HG02763 (cell line): Measurements from ENCODE around the gene IFITM2.
"Not testable (repeated sequence)": the region's sequence is repeated elsewhere in the genome, so short reads cannot be mapped to it uniquely, and the experiment has no call there.

ENCODE experiments used
- ATAC-seq: cut with Tn5 transposase; IDR thresholded peaks from one replicate; pipeline ENCODE4 v1.9.1; 2021; ENCODE audit warnings: mild to moderate bottlenecking, moderate library complexity; ENCODE audit not compliant: unreplicated experiment

The IFITM2 gene

DNA sequence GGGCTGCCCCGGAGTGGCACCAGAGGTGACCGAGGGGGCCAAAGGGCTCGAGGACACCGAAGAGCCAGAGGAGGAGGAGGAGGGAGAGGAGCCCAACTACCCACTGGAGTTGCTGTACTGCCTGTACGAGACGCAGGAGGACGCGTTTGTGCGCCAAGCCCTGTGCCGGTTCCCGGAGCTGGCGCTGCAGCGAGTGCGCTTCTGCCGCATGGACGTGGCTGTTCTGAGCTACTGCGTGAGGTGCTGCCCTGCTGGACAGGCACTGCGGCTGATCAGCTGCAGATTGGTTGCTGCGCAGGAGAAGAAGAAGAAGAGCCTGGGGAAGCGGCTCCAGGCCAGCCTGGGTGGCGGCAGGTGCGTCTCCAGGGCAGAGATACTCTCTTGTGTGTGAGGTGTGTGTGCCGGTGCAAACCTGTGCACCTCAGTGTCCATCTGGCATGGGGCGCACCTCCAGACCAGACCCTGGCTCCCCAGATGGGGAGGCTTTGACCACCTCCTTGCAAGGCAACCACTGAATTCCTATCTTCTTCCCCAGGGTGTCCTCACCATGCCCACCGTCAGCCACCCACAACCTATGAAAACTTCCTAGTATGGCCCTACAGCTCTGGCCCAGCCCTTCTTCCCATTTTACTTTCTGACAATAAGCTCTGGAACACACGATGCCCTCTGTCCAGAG, 26.0 kb upstream of the IFITM2 start:
- no peak for ATAC-seq

GRCh38 chr11:282171-282570, 25.4 kb upstream of the IFITM2 start:
- no peak for ATAC-seq

DNA sequence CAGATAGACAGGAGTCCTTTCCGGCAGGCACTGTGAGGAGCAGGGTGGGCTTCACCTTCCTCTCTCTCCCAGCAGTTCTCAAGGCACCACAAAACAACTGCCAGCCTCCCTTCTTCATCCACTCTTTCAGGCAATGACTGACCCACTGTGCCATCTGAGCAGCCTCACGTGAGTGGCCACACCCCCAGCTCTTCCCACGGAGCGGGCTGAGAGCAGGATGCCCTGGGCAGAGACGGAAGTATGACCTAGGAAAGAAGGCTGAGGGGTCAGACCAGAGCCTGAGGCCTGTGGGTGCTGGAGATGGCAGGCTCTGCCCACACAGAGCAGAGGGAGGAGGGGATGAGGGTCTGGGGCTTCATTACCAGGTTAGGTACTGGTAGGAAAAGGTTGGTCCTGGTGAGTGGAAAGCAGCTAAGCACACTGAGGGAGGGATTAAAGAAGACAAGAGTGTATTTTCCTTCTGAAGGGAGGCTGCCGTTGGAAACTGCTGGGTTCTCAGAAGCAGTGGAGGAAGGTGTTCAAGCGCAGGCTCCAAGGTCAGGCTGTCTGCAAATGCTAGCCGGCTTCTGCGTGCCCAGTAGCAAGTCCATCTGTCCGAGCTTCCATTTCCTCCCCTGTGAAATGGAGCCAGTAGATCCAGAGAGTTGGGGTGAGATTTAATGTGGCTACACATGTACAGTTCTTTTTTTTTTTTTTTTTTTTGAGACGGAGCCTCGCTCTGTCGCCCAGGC, 24.8 kb upstream of the IFITM2 start:
- ATAC-seq = no peak

- no peak for ATAC-seq
Measured at GRCh38 chr11:283405-284104, 24.1 kb upstream of the IFITM2 start.

DNA sequence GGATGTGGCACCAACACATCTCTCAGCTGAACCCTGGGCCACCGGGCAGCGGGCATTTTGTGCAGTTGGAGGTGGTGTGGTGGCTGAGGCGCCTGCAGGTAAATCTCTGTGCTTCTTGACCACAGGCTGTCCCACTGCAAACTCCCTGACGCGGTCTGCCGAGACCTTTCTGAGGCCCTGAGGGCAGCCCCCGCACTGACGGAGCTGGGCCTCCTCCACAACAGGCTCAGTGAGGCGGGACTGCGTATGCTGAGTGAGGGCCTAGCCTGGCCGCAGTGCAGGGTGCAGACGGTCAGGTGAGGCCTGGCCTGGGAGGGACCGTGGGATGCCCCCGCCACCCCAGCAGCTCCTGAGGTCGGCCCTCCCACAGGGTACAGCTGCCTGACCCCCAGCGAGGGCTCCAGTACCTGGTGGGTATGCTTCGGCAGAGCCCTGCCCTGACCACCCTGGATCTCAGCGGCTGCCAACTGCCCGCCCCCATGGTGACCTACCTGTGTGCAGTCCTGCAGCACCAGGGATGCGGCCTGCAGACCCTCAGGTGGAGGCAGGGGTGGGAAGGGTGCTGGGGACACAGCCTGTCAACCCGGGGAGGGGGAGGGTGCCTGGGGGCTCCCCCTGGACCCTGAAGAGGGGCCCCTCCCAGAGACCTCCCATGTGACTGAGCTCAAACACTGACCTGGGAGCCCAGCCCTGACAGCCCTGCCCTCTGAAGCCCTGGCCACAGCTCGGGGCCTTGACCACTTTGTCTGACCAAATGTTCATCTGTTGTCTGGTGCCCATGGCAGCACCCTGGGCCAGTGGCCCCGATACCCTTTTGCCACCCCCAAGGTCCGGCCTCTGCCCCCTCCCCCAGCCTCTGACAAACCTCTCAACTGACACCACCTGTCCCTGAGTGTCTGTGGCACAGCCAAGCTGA, 23.3 kb upstream of the IFITM2 start:
- no peak for ATAC-seq

DNA sequence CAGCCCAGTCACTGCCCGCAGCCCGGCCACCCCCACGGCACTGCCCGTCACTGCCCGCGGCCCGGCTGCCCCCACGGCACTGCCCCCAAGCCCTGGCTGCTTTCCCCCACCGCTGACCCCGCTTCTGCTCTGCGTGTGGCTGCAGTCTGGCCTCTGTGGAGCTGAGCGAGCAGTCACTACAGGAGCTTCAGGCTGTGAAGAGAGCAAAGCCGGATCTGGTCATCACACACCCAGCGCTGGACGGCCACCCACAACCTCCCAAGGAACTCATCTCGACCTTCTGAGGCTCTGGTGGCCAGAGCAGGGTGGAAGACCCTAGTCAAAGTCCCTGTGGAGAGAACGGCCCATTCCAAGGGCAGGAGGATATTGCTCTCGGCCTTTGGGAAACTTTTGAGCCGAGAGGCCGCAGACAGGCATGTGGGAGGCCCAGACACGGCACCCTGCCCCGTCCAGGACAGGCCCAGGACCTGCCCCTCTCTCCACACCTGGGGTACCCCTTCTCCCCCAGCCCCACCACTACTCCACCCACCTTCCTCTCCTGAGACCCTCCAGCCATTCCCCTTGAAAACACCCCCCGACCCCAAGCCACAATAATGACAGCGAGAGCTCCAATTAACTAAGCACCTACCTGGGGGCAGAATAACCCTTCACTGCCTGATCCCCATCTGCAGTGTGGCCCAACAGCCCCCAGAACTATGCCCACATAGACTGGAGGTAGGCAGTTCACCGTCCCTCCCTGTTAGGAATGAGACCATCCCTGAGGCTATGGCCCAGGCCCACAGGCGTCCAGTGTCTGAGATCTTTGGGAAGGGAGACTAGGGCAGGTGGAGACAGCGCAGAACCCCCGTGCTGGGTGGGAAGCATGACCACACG, 22.4 kb upstream of the IFITM2 start:
- no peak for ATAC-seq

DNA sequence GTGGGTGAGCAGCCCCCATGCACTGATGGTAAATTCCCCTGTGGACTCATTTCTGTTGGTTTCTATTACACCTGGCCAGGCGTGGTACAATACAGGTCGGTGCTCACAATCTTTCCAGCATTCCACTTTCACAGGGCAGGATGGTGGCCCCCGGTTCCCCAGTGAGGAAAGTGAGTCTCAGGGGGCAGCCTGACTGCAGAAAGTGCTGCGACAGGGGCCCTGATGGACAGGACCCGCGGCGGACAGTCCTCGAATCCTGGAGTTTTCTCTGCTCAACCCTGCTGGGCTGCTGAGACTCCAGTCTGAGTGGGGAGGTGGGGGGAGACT, 21.8 kb upstream of the IFITM2 start:
- no peak for ATAC-seq

DNA sequence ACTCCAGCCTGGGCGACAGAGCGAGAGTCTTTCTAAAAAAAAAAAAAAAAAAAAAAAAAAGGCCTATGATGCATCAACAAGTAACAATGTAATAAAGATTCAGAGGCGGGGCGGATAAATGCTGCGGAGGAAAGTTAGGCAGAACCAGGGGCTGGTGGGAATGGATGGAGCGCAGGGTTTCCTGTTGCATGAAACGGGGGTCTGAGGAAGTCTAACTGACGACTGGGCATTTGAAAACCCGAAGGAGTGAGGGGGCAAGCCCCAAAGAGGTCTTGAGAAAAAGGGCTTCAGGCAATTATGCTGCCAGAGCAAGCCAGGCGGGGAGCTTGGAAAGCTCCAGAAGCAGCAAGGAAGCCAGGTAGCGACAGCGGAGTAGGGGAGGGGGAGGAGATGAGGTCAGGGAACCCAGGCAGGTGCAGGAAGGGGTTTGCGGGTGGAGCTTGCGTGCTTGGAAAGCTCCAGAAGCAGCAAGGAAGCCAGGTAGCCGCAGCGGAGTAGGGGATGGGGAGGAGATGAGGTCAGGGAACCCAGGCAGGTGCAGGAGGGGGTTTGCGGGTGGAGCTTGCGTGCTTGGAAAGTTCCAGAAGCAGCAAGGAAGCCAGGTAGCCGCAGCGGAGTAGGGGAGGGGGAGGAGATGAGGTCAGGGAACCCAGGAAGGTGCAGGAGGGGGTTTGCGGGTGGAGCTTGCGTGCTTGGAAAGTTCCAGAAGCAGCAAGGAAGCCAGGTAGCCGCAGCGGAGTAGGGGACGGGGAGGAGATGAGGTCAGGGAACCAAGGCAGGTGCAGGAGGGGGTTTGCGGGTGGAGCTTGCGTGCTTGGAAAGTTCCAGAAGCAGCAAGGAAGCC, 20.4 kb upstream of the IFITM2 start:
- ATAC-seq = not testable (repeated sequence)

- no peak for ATAC-seq
Measured at GRCh38 chr11:287821-288477, 19.7 kb upstream of the IFITM2 start.

DNA sequence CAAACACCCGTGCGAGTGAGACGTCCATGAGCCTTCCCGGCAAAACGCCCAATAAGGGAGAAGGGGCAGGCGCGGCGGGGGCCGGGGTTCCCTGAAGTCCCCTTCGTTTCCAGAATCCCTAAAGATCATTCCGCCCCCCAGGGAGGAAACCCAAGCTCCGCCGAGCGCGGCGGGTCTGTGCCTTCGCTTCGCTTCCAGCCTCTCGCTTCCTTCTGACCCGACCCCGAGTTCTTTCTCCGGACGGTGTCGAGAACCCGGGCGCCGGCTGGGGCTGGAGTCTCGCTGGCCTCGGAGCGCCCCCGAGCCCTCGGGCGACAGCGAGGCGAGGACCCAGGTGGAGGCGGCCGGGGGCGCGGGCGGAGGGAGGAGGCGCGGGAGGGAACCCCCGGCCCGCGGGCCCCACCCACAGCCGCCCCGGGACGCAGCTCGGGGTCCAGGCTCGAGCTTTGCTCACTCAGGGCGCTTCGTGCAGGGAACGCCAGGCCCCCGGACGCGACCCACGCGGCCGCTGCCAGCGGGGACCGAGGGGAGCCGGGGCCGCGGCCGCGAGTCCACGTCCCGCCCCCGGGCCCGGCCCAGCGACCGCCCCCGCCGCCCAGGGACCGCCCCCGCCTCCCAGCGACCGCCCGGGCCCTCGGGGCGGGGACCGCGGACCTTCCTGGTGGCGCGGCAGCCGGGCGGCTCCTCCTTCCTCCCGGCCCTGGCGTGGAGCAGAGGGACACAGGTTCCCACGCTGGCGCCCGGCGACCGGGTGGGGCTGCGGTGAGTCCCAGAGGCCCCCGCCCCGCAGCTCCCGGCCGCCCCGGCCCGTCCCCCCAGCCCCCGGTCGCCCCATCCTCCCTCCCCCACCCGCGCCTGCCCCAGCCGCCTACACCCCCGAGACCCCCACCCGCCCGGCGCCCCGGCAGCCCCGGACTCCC, 18.9 kb upstream of the IFITM2 start, which contains the start of gene PGGHG:
Gene PGGHG, plus strand, starts transcription at position 649 of the 920 bp plus-strand sequence. CDS start 691 bp downstream, outside the sequence.
- peak; percentile 51 for ATAC-seq

- ATAC-seq = no peak
Measured at GRCh38 chr11:289398-289711, 18.3 kb upstream of the IFITM2 start.

GRCh38 chr11:289712-290620, 17.6 kb upstream of the IFITM2 start:
- ATAC-seq = no peak

DNA sequence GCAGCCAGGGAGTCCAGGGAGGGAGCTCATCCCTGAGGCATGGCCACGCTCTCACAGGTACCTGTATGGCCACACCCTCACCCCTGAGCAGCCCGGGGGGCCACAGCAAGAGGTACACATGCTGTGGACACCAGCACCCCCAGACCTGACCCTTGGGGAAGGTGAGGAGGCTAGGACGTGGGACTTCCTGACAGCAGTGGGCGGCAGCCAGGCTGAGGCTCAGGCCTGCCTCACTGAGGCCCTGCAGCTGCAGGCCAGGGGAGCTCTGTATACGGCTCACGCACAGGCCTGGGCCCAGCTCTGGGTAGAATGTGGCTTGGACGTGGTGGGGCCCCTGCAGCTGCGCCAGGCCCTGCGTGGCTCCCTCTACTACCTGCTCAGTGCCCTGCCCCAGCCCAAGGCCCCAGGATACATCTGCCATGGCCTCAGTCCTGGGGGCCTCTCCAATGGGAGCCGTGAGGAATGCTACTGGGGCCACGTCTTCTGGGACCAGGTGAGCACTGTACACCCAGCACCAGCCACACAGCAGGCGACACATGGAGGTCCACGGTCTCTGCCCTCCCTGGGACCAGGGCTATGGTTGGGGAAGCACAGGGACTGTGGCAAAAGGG, 16.9 kb upstream of the IFITM2 start:
- ATAC-seq = no peak

GRCh38 chr11:291281-292210, 16.1 kb upstream of the IFITM2 start:
- no peak for ATAC-seq
